ENCODE data around the gene GRK1. TPM values are rescaled to one million over a fixed set of nuclear protein-coding genes. Genes with fewer than 3 reads are reported as not detected.

GRK1 gene
- total RNA-seq, 1 donor from 2014 or later, result 1.5 TPM

- TF ChIP-seq CTCF (conservative IDR thresholded peaks at IDR 0.05), result no peak
- Mint-ChIP-seq H3K27me3 (ENCODE audit: low read depth) (no peaks in the 10 kb centered on the region), H3K9me3 (no peaks in the 10 kb centered on the region), H3K4me3 (no peak overlapping the region), H3K4me1 (no peaks in the 10 kb centered on the region), H3K36me3 (ENCODE audit: low read depth) (no peaks in the 10 kb centered on the region), H3K27ac (ENCODE audit: unreplicated experiment) (no peak overlapping the region)
- DNase-seq (ENCODE audit: low read depth, low spot score), result no peak
Measured at GRCh38 chr13:113732961-113733950, 66.2 kb downstream of the GRK1 start.

- Mint-ChIP-seq H3K36me3 (ENCODE audit: low read depth) (no peaks in the 10 kb centered on the region), H3K9me3 (no peaks in the 10 kb centered on the region), H3K4me3 (no peak overlapping the region), H3K27ac (ENCODE audit: unreplicated experiment) (no peak overlapping the region), H3K4me1 (no peaks in the 10 kb centered on the region), H3K27me3 (ENCODE audit: low read depth) (no peaks in the 10 kb centered on the region)
- no peak for DNase-seq (ENCODE audit: low read depth, low spot score)
- no peak for TF ChIP-seq CTCF (conservative IDR thresholded peaks at IDR 0.05)
Measured at GRCh38 chr13:113734099-113734825, 67.2 kb downstream of the GRK1 start.

GRCh38 chr13:113734826-113735125 is 67.8 kb downstream of the GRK1 start:
- Mint-ChIP-seq H3K27me3 (ENCODE audit: low read depth) (no peaks in the 10 kb centered on the region), H3K9me3 (no peaks in the 10 kb centered on the region), H3K4me3 (no peak overlapping the region), H3K27ac (ENCODE audit: unreplicated experiment) (no peak overlapping the region), H3K36me3 (ENCODE audit: low read depth) (no peaks in the 10 kb centered on the region), H3K4me1 (no peaks in the 10 kb centered on the region)
- no peak for DNase-seq (ENCODE audit: low read depth, low spot score)
- no peak for TF ChIP-seq CTCF (conservative IDR thresholded peaks at IDR 0.05)

- H3K4me1 Mint-ChIP-seq, result no peaks in the 10 kb centered on the region
- no peak for TF ChIP-seq CTCF (conservative IDR thresholded peaks at IDR 0.05)
- no peak overlapping the region for H3K4me3 Mint-ChIP-seq
- no peaks in the 10 kb centered on the region for H3K9me3 Mint-ChIP-seq
- H3K27ac Mint-ChIP-seq (ENCODE audit: unreplicated experiment), result no peak overlapping the region
- no peak for DNase-seq (ENCODE audit: low read depth, low spot score)
- no peaks in the 10 kb centered on the region for H3K27me3 Mint-ChIP-seq (ENCODE audit: low read depth)
- H3K36me3 Mint-ChIP-seq (ENCODE audit: low read depth), result no peaks in the 10 kb centered on the region
Measured at GRCh38 chr13:113735194-113735593, 68.2 kb downstream of the GRK1 start.

GRCh38 chr13:113735750-113736149 is 68.7 kb downstream of the GRK1 start:
- H3K36me3 Mint-ChIP-seq (ENCODE audit: low read depth), result no peaks in the 10 kb centered on the region
- TF ChIP-seq CTCF (conservative IDR thresholded peaks at IDR 0.05), result no peak
- no peaks in the 10 kb centered on the region for H3K27me3 Mint-ChIP-seq (ENCODE audit: low read depth)
- no peak overlapping the region for H3K27ac Mint-ChIP-seq (ENCODE audit: unreplicated experiment)
- no peak for DNase-seq (ENCODE audit: low read depth, low spot score)
- H3K4me3 Mint-ChIP-seq, result no peak overlapping the region
- no peaks in the 10 kb centered on the region for H3K9me3 Mint-ChIP-seq
- no peaks in the 10 kb centered on the region for H3K4me1 Mint-ChIP-seq

Measured in neural crest cell (in vitro differentiated cells).